ENCODE measurements around the gene IFNE. TPM values are rescaled to one million over a fixed set of nuclear protein-coding genes. Genes with fewer than 3 reads are reported as not detected.
A peak's percentile ranks its signal among the peaks of the same experiment; 100 is the strongest.

IFNE gene
- total RNA-seq, 1 experiment from 2014 or later, result not detected

DNA sequence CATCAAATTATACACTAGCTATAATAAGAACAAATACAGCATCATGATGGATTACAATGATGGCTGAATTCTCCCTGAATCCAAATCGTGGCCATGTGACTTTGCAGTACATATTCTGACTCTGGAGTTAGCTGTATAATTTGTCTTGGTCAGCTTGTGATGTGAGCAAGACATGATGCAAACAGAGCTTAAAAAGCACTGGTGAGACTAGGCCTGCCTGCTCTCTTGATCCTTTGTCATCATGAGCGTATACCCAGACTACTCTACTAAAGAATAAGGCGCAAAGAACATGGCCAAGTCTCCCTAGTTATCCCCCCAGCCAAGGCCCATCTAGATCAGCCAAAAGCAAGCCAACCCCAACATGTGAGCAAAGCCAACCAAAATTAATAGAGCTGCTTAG lies 34.7 kb upstream of the IFNE start:
- Mint-ChIP-seq H3K4me1 (no peaks in the 10 kb centered on the region), H3K9me3 (peaks cover 3 to 4% of the 10 kb centered on the region in 2 experiments; a peak in 2 of 5 replicates), H3K27ac (peak overlapping the region in 1 of 3 experiments; percentile 85; a peak in 1 of 7 replicates), H3K27me3 (ENCODE audit: low read depth) (no peaks in the 10 kb centered on the region), H3K36me3 (ENCODE audit: insufficient read depth in 1 of 3, low read depth in 3 of 3) (peaks cover 0 to 4% (median 0%) of the 10 kb centered on the region in 3 experiments; a peak in 1 of 7 replicates), H3K4me3 (no peak overlapping the region)
- no peak for DNase-seq
- Histone ChIP-seq H3K9me3 (ENCODE audit: control insufficient read depth, low read depth, low read length) (no peaks in the 10 kb centered on the region), H3K4ac (ENCODE audit: low read depth, low read length) (no peak overlapping the region), H4K8ac (replicated peaks; ENCODE audit: insufficient read length, low read depth, low read length) (no peak overlapping the region), H3K79me2 (ENCODE audit: insufficient read depth, low read length) (no peaks in the 10 kb centered on the region), H4K20me1 (ENCODE audit: control insufficient read depth, insufficient read depth, insufficient read length) (no peaks in the 10 kb centered on the region), H3K23ac (ENCODE audit: insufficient read length, low read depth, low read length) (no peak overlapping the region), H3K9ac (ENCODE audit: extremely low read depth, insufficient read length, low read length) (no peak overlapping the region), H3K4me2 (ENCODE audit: insufficient read depth, insufficient read length, low read length) (no peak overlapping the region), H4K91ac (ENCODE audit: insufficient read length, low read depth, low read length) (no peak overlapping the region), H3K14ac (ENCODE audit: insufficient read depth, low read length) (no peak overlapping the region), H4K5ac (ENCODE audit: insufficient read length, low read depth, low read length) (no peak overlapping the region), H2AK5ac (ENCODE audit: insufficient read length, low read length) (no peak overlapping the region), H3K56ac (ENCODE audit: insufficient read length, low read depth, low read length) (no peak overlapping the region), H3K27me3 (ENCODE audit: insufficient read depth, low read length) (no peaks in the 10 kb centered on the region), H2BK120ac (ENCODE audit: low read depth, low read length, poor library complexity, severe bottlenecking) (no peak overlapping the region), H3K4me1 (ENCODE audit: insufficient read depth, low read length) (no peaks in the 10 kb centered on the region), H3K23me2 (ENCODE audit: insufficient read length, low read depth, low read length, poor library complexity, severe bottlenecking) (no peaks in the 10 kb centered on the region), H2BK12ac (ENCODE audit: insufficient read length, low read depth, low read length) (no peak overlapping the region), H2BK5ac (ENCODE audit: insufficient read length, low read length) (no peak overlapping the region), H2AFZ (ENCODE audit: low read length) (no peak overlapping the region), H2BK15ac (ENCODE audit: low read depth, low read length) (no peak overlapping the region), H3K79me1 (ENCODE audit: insufficient read depth, low read depth, low read length, poor library complexity, severe bottlenecking) (no peaks in the 10 kb centered on the region), H2BK20ac (ENCODE audit: low read depth, low read length, poor library complexity, severe bottlenecking) (no peak overlapping the region), H3T11ph (ENCODE audit: low read length) (no peak overlapping the region), H3K27ac (ENCODE audit: insufficient read length, low read depth, low read length) (no peak overlapping the region), H3K18ac (ENCODE audit: insufficient read length, low read depth, low read length) (no peak overlapping the region)
- TF ChIP-seq, protein P1, sequence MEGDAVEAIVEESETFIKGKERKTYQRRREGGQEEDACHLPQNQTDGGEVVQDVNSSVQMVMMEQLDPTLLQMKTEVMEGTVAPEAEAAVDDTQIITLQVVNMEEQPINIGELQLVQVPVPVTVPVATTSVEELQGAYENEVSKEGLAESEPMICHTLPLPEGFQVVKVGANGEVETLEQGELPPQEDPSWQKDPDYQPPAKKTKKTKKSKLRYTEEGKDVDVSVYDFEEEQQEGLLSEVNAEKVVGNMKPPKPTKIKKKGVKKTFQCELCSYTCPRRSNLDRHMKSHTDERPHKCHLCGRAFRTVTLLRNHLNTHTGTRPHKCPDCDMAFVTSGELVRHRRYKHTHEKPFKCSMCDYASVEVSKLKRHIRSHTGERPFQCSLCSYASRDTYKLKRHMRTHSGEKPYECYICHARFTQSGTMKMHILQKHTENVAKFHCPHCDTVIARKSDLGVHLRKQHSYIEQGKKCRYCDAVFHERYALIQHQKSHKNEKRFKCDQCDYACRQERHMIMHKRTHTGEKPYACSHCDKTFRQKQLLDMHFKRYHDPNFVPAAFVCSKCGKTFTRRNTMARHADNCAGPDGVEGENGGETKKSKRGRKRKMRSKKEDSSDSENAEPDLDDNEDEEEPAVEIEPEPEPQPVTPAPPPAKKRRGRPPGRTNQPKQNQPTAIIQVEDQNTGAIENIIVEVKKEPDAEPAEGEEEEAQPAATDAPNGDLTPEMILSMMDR (conservative IDR thresholded peaks at IDR 0.05), result no peak
- WGBS (ENCODE audit: extremely low coverage, insufficient read length, low lambda C conversion rate), result no CpG with 5 or more reads among the region's 3 CpGs
